HG02840 (cell line): Measurements from ENCODE around the gene APOB.
"Not testable (repeated sequence)": the region's sequence is repeated elsewhere in the genome, so short reads cannot be mapped to it uniquely, and the experiment has no call there.

Source experiments
- ATAC-seq: cut with Tn5 transposase; IDR thresholded peaks from one replicate; pipeline ENCODE4 v1.9.1; 2021; ENCODE audit warnings: mild to moderate bottlenecking, moderate library complexity, moderate number of reproducible peaks; ENCODE audit not compliant: unreplicated experiment, low FRiP score

Gene APOB

GRCh38 chr2:21035282-21035973 lies 8.4 kb downstream of the APOB start:
- no peak for ATAC-seq

- ATAC-seq = no peak
Observed at GRCh38 chr2:21034972-21035279, 8.9 kb downstream of the APOB start.

- ATAC-seq = no peak
Observed at GRCh38 chr2:21034156-21034971, 9.5 kb downstream of the APOB start.

GRCh38 chr2:21033237-21034155 lies 10.4 kb downstream of the APOB start:
- no peak for ATAC-seq

- no peak for ATAC-seq
Observed at GRCh38 chr2:21032338-21033236, 11.3 kb downstream of the APOB start.

GRCh38 chr2:21030983-21031968 lies 12.6 kb downstream of the APOB start:
- no peak for ATAC-seq

GRCh38 chr2:21029519-21029918 lies 14.4 kb downstream of the APOB start:
- ATAC-seq = no peak

- ATAC-seq = not testable (repeated sequence)
Observed at GRCh38 chr2:21028951-21029350, 14.9 kb downstream of the APOB start.

- no peak for ATAC-seq
Observed at GRCh38 chr2:21028021-21028947, 15.6 kb downstream of the APOB start.

- ATAC-seq = no peak
Observed at GRCh38 chr2:21026479-21027282, 17.2 kb downstream of the APOB start.

GRCh38 chr2:21025690-21026478 lies 18.0 kb downstream of the APOB start:
- ATAC-seq = no peak

- ATAC-seq = no peak
Observed at GRCh38 chr2:21024722-21025389, 19.0 kb downstream of the APOB start.

GRCh38 chr2:21024198-21024597 lies 19.7 kb downstream of the APOB start:
- no peak for ATAC-seq

GRCh38 chr2:21023419-21024181 lies 20.3 kb downstream of the APOB start:
- ATAC-seq = no peak

GRCh38 chr2:21022792-21023367 lies 21.0 kb downstream of the APOB start:
- no peak for ATAC-seq
